ENCODE results near the gene NHS.

Gene NHS

DNA sequence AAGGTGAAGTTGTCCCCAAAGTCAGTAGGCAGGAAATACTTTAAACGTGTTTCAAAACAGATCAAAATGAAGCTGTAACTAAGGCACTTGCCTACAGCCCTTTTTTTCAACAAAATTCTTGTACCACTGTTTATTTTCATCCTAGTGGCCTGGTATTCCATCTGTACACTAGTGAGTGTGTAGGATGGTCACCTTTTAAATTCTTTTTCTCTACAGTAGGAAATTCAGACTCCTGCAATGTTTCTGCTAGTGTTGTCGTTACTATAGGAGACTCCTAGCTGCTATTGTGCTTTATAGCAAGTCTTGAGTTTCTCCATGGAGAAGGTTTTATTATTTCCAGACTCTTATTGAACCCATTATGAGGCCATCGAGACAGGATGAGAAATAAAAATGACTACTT is 7.0 kb upstream of the NHS start:
- no peaks in the 10 kb centered on the region for H3K27me3 ChIP-seq (ENCODE audit: insufficient read depth, low read length, poor library complexity)
- no peaks in the 10 kb centered on the region for H3K79me2 ChIP-seq (ENCODE audit: insufficient read depth, low read length)
- no peaks in the 10 kb centered on the region for H3K9me3 ChIP-seq (ENCODE audit: insufficient read depth, low read length, severe bottlenecking)
- no peak overlapping the region for H3K4me2 ChIP-seq (ENCODE audit: insufficient read depth, low read length)
- TF ChIP-seq, protein P1, sequence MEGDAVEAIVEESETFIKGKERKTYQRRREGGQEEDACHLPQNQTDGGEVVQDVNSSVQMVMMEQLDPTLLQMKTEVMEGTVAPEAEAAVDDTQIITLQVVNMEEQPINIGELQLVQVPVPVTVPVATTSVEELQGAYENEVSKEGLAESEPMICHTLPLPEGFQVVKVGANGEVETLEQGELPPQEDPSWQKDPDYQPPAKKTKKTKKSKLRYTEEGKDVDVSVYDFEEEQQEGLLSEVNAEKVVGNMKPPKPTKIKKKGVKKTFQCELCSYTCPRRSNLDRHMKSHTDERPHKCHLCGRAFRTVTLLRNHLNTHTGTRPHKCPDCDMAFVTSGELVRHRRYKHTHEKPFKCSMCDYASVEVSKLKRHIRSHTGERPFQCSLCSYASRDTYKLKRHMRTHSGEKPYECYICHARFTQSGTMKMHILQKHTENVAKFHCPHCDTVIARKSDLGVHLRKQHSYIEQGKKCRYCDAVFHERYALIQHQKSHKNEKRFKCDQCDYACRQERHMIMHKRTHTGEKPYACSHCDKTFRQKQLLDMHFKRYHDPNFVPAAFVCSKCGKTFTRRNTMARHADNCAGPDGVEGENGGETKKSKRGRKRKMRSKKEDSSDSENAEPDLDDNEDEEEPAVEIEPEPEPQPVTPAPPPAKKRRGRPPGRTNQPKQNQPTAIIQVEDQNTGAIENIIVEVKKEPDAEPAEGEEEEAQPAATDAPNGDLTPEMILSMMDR (IDR thresholded peaks at IDR 0.05; ENCODE audit: borderline replicate concordance, extremely low read depth, low read length, poor library complexity, severe bottlenecking): no peak
- no peak for TF ChIP-seq EZH2 (IDR thresholded peaks at IDR 0.05; ENCODE audit: borderline replicate concordance, low read depth, low read length, severe bottlenecking)
- ATAC-seq (ENCODE audit: insufficient read depth, low read depth): no peak
- DNase-seq: no peak
- H3K27ac ChIP-seq (ENCODE audit: low read length): no peak overlapping the region
- H2AFZ ChIP-seq (ENCODE audit: low read depth, low read length): no peak overlapping the region
- no peak overlapping the region for H3K9ac ChIP-seq (ENCODE audit: low read depth, low read length)
- H3K36me3 ChIP-seq (ENCODE audit: insufficient read depth, low read length): no peaks in the 10 kb centered on the region
- H3K4me3 ChIP-seq (ENCODE audit: low read depth in 1 of 2, low read length in 2 of 2): no peak overlapping the region
- no peaks in the 10 kb centered on the region for H4K20me1 ChIP-seq (ENCODE audit: insufficient read depth, low read length)
- H3K4me1 ChIP-seq (ENCODE audit: insufficient read depth, low read length): no peaks in the 10 kb centered on the region

GRCh38 chrX:17369309-17369708 is 5.7 kb upstream of the NHS start:
- no peaks in the 10 kb centered on the region for H3K36me3 ChIP-seq (ENCODE audit: insufficient read depth, low read length)
- no peak overlapping the region for H3K9ac ChIP-seq (ENCODE audit: low read depth, low read length)
- no peaks in the 10 kb centered on the region for H3K4me1 ChIP-seq (ENCODE audit: insufficient read depth, low read length)
- H3K79me2 ChIP-seq (ENCODE audit: insufficient read depth, low read length): no peaks in the 10 kb centered on the region
- no peak overlapping the region for H3K4me2 ChIP-seq (ENCODE audit: insufficient read depth, low read length)
- no peaks in the 10 kb centered on the region for H4K20me1 ChIP-seq (ENCODE audit: insufficient read depth, low read length)
- no peak for ATAC-seq (ENCODE audit: insufficient read depth, low read depth)
- no peaks in the 10 kb centered on the region for H3K27me3 ChIP-seq (ENCODE audit: insufficient read depth, low read length, poor library complexity)
- no peaks in the 10 kb centered on the region for H3K9me3 ChIP-seq (ENCODE audit: insufficient read depth, low read length, severe bottlenecking)
- no peak overlapping the region for H3K27ac ChIP-seq (ENCODE audit: low read length)
- H3K4me3 ChIP-seq (ENCODE audit: low read depth in 1 of 2, low read length in 2 of 2): no peak overlapping the region
- DNase-seq: no peak
- TF ChIP-seq EZH2 (IDR thresholded peaks at IDR 0.05; ENCODE audit: borderline replicate concordance, low read depth, low read length, severe bottlenecking): no peak
- TF ChIP-seq, protein P1 (IDR thresholded peaks at IDR 0.05; ENCODE audit: borderline replicate concordance, extremely low read depth, low read length, poor library complexity, severe bottlenecking): no peak
- H2AFZ ChIP-seq (ENCODE audit: low read depth, low read length): no peak overlapping the region

- Histone ChIP-seq H3K4me3 (ENCODE audit: low read depth in 1 of 2, low read length in 2 of 2) (no peak overlapping the region), H3K9ac (ENCODE audit: low read depth, low read length) (no peak overlapping the region), H2AFZ (ENCODE audit: low read depth, low read length) (no peak overlapping the region), H4K20me1 (ENCODE audit: insufficient read depth, low read length) (no peaks in the 10 kb centered on the region), H3K4me2 (ENCODE audit: insufficient read depth, low read length) (no peak overlapping the region), H3K36me3 (ENCODE audit: insufficient read depth, low read length) (no peaks in the 10 kb centered on the region), H3K79me2 (ENCODE audit: insufficient read depth, low read length) (no peaks in the 10 kb centered on the region), H3K4me1 (ENCODE audit: insufficient read depth, low read length) (no peaks in the 10 kb centered on the region), H3K27me3 (ENCODE audit: insufficient read depth, low read length, poor library complexity) (no peaks in the 10 kb centered on the region), H3K27ac (ENCODE audit: low read length) (no peak overlapping the region), H3K9me3 (ENCODE audit: insufficient read depth, low read length, severe bottlenecking) (no peaks in the 10 kb centered on the region)
- no peak for DNase-seq
- no peak for ATAC-seq (ENCODE audit: insufficient read depth, low read depth)
- no peak for TF ChIP-seq EZH2 (IDR thresholded peaks at IDR 0.05; ENCODE audit: borderline replicate concordance, low read depth, low read length, severe bottlenecking)
- TF ChIP-seq, protein P1 (IDR thresholded peaks at IDR 0.05; ENCODE audit: borderline replicate concordance, extremely low read depth, low read length, poor library complexity, severe bottlenecking): no peak
Measured at GRCh38 chrX:17370191-17370590, 4.8 kb upstream of the NHS start.

GRCh38 chrX:17372052-17372451 is 2.9 kb upstream of the NHS start:
- Histone ChIP-seq H3K27me3 (ENCODE audit: insufficient read depth, low read length, poor library complexity) (no peaks in the 10 kb centered on the region), H3K36me3 (ENCODE audit: insufficient read depth, low read length) (no peaks in the 10 kb centered on the region), H4K20me1 (ENCODE audit: insufficient read depth, low read length) (no peaks in the 10 kb centered on the region), H2AFZ (ENCODE audit: low read depth, low read length) (no peak overlapping the region), H3K9me3 (ENCODE audit: insufficient read depth, low read length, severe bottlenecking) (no peaks in the 10 kb centered on the region), H3K9ac (ENCODE audit: low read depth, low read length) (no peak overlapping the region), H3K27ac (ENCODE audit: low read length) (no peak overlapping the region), H3K4me1 (ENCODE audit: insufficient read depth, low read length) (no peaks in the 10 kb centered on the region), H3K79me2 (ENCODE audit: insufficient read depth, low read length) (no peaks in the 10 kb centered on the region), H3K4me2 (ENCODE audit: insufficient read depth, low read length) (no peak overlapping the region), H3K4me3 (ENCODE audit: low read depth in 1 of 2, low read length in 2 of 2) (no peak overlapping the region)
- DNase-seq: no peak
- TF ChIP-seq, protein P1 (IDR thresholded peaks at IDR 0.05; ENCODE audit: borderline replicate concordance, extremely low read depth, low read length, poor library complexity, severe bottlenecking): no peak
- no peak for TF ChIP-seq EZH2 (IDR thresholded peaks at IDR 0.05; ENCODE audit: borderline replicate concordance, low read depth, low read length, severe bottlenecking)
- ATAC-seq (ENCODE audit: insufficient read depth, low read depth): no peak
